B cell (primary cell): Measurements from ENCODE around the gene ZBTB8A.

Source experiments
- EZH2 ChIP-seq: IDR thresholded peaks from 2 replicates; pipeline ENCODE4 v1.6.1; 2012; ENCODE audit warnings: borderline replicate concordance, low read depth, mild to moderate bottlenecking, moderate library complexity, low read length; ENCODE audit not compliant: insufficient read depth, poor library complexity, severe bottlenecking
- TF ChIP-seq, protein P1 (sequence below): fragments of 200-600 bp; IDR thresholded peaks from one replicate; pipeline ENCODE4 v1.8.0; 2022; ENCODE audit warnings: antibody characterized with exemption, mild to moderate bottlenecking

DNA sequence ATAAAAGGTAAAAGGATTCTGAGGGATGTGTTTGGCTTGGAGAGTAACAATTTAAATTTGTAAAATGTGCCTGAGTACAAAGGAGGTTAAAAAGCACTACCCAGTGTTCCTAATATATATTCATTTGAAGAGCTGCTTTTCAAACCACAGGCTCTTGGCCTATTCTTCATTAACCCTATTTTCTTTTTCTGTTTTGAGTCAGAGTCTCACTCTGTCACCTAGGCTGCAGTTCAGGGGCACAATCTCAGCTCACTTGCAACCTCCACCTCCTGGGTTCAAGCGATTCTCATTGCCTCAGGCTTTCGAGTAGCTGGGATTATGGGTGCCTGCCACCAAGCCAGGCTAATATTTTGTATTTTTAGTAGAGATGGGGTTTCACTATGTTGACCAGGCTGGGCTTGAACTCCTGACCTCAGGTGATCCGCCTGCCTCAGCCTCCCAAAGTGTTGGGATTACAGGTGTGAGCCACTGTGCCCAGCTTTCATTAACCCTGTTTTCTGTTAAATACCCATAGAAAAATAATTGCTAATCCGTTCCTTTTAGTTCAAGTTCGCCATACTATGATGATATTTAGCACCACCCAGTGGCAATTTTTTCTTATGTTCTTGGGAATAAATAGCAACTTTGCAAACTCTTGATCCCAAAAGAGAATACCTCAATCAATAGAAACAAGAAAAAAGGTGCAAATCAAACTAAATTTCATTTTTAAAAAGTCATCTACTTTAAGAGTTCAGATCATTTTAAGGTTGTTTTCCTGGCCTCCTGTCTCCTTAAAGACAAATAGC is 80.7 kb downstream of the ZBTB8A start:
- TF ChIP-seq, protein P1, sequence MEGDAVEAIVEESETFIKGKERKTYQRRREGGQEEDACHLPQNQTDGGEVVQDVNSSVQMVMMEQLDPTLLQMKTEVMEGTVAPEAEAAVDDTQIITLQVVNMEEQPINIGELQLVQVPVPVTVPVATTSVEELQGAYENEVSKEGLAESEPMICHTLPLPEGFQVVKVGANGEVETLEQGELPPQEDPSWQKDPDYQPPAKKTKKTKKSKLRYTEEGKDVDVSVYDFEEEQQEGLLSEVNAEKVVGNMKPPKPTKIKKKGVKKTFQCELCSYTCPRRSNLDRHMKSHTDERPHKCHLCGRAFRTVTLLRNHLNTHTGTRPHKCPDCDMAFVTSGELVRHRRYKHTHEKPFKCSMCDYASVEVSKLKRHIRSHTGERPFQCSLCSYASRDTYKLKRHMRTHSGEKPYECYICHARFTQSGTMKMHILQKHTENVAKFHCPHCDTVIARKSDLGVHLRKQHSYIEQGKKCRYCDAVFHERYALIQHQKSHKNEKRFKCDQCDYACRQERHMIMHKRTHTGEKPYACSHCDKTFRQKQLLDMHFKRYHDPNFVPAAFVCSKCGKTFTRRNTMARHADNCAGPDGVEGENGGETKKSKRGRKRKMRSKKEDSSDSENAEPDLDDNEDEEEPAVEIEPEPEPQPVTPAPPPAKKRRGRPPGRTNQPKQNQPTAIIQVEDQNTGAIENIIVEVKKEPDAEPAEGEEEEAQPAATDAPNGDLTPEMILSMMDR = no peak
- no peak for TF ChIP-seq EZH2
